Measurements from ENCODE around the gene SOHLH2.

The SOHLH2 gene

GRCh38 chr13:36163809-36164308, 50.5 kb downstream of the SOHLH2 start:
- Mint-ChIP-seq H3K4me1 (ENCODE audit: low read depth) (peaks cover 4% of the 10 kb centered on the region), H3K4me3 (no peak overlapping the region), H3K27ac (no peak overlapping the region), H3K9me3 (no peaks in the 10 kb centered on the region), H3K36me3 (ENCODE audit: low read depth) (no peaks in the 10 kb centered on the region), H3K27me3 (no peaks in the 10 kb centered on the region)
- intact Hi-C loops (cut with micrococcal nuclease) = no loop called here

- Mint-ChIP-seq H3K4me3 (no peak overlapping the region), H3K27ac (no peak overlapping the region)
- intact Hi-C loops (cut with micrococcal nuclease) = no loop called here
Measured at GRCh38 chr13:36163286-36163685, 51.1 kb downstream of the SOHLH2 start.

GRCh38 chr13:36160297-36160696, 54.1 kb downstream of the SOHLH2 start:
- H3K4me1 Mint-ChIP-seq (ENCODE audit: low read depth) = peaks cover 4% of the 10 kb centered on the region
- H3K4me3 Mint-ChIP-seq = no peak overlapping the region
- H3K27ac Mint-ChIP-seq = no peak overlapping the region
- peaks cover 2% of the 10 kb centered on the region for H3K27me3 Mint-ChIP-seq
- H3K36me3 Mint-ChIP-seq (ENCODE audit: low read depth) = no peaks in the 10 kb centered on the region
- H3K9me3 Mint-ChIP-seq = no peaks in the 10 kb centered on the region
- intact Hi-C loops (cut with micrococcal nuclease) = no loop called here

More at GRCh38 chr13:36163286-36163685, 51.1 kb downstream of the SOHLH2 start:
- no peaks in the 10 kb centered on the region for H3K9me3 Mint-ChIP-seq
- H3K4me1 Mint-ChIP-seq (ENCODE audit: low read depth) = peaks cover 4% of the 10 kb centered on the region
- H3K27me3 Mint-ChIP-seq = no peaks in the 10 kb centered on the region
- H3K36me3 Mint-ChIP-seq (ENCODE audit: low read depth) = no peaks in the 10 kb centered on the region

- Mint-ChIP-seq H3K9me3 (no peaks in the 10 kb centered on the region), H3K27ac (no peak overlapping the region), H3K36me3 (ENCODE audit: low read depth) (no peaks in the 10 kb centered on the region), H3K4me3 (no peak overlapping the region), H3K4me1 (ENCODE audit: low read depth) (peaks cover 4% of the 10 kb centered on the region), H3K27me3 (peaks cover 11% of the 10 kb centered on the region)
- intact Hi-C loops (cut with micrococcal nuclease) = no loop called here
Measured at GRCh38 chr13:36158611-36159010, 55.7 kb downstream of the SOHLH2 start.

- H3K4me1 Mint-ChIP-seq (ENCODE audit: low read depth) = peaks cover 4% of the 10 kb centered on the region
- no peak overlapping the region for H3K4me3 Mint-ChIP-seq
- H3K36me3 Mint-ChIP-seq (ENCODE audit: low read depth) = no peaks in the 10 kb centered on the region
- H3K27me3 Mint-ChIP-seq = peaks cover 11% of the 10 kb centered on the region
- H3K9me3 Mint-ChIP-seq = no peaks in the 10 kb centered on the region
- intact Hi-C loops (cut with micrococcal nuclease) = no loop called here
- no peak overlapping the region for H3K27ac Mint-ChIP-seq
Measured at GRCh38 chr13:36157480-36157879, 56.9 kb downstream of the SOHLH2 start.

GRCh38 chr13:36154567-36155291, 59.6 kb downstream of the SOHLH2 start:
- Mint-ChIP-seq H3K27me3 (peaks cover 11% of the 10 kb centered on the region), H3K9me3 (no peaks in the 10 kb centered on the region), H3K36me3 (ENCODE audit: low read depth) (no peaks in the 10 kb centered on the region), H3K4me3 (no peak overlapping the region), H3K27ac (no peak overlapping the region), H3K4me1 (ENCODE audit: low read depth) (no peaks in the 10 kb centered on the region)
- intact Hi-C loops (cut with micrococcal nuclease) = no loop called here

- Mint-ChIP-seq H3K27me3 (peaks cover 11% of the 10 kb centered on the region), H3K4me3 (no peak overlapping the region), H3K4me1 (ENCODE audit: low read depth) (no peaks in the 10 kb centered on the region), H3K9me3 (no peaks in the 10 kb centered on the region), H3K36me3 (ENCODE audit: low read depth) (no peaks in the 10 kb centered on the region), H3K27ac (no peak overlapping the region)
- intact Hi-C loops (cut with micrococcal nuclease) = no loop called here
Measured at GRCh38 chr13:36151591-36151990, 62.8 kb downstream of the SOHLH2 start.

- H3K4me1 Mint-ChIP-seq (ENCODE audit: low read depth) = no peaks in the 10 kb centered on the region
- no peak overlapping the region for H3K27ac Mint-ChIP-seq
- H3K27me3 Mint-ChIP-seq = no peaks in the 10 kb centered on the region
- no peak overlapping the region for H3K4me3 Mint-ChIP-seq
- H3K9me3 Mint-ChIP-seq = no peaks in the 10 kb centered on the region
- intact Hi-C loops (cut with micrococcal nuclease) = no loop called here
- no peaks in the 10 kb centered on the region for H3K36me3 Mint-ChIP-seq (ENCODE audit: low read depth)
Measured at GRCh38 chr13:36148446-36148845, 65.9 kb downstream of the SOHLH2 start.

- Mint-ChIP-seq H3K36me3 (ENCODE audit: low read depth) (no peaks in the 10 kb centered on the region), H3K27me3 (no peaks in the 10 kb centered on the region), H3K4me3 (no peak overlapping the region), H3K9me3 (no peaks in the 10 kb centered on the region), H3K4me1 (ENCODE audit: low read depth) (no peaks in the 10 kb centered on the region), H3K27ac (no peak overlapping the region)
- intact Hi-C loops (cut with micrococcal nuclease) = no loop called here
Measured at GRCh38 chr13:36147330-36147729, 67.0 kb downstream of the SOHLH2 start.

- no peaks in the 10 kb centered on the region for H3K9me3 Mint-ChIP-seq
- H3K4me1 Mint-ChIP-seq (ENCODE audit: low read depth) = no peaks in the 10 kb centered on the region
- intact Hi-C loops (cut with micrococcal nuclease) = no loop called here
- no peaks in the 10 kb centered on the region for H3K36me3 Mint-ChIP-seq (ENCODE audit: low read depth)
- H3K4me3 Mint-ChIP-seq = no peak overlapping the region
- H3K27ac Mint-ChIP-seq = no peak overlapping the region
- no peaks in the 10 kb centered on the region for H3K27me3 Mint-ChIP-seq
Measured at GRCh38 chr13:36146511-36147269, 67.7 kb downstream of the SOHLH2 start.

GRCh38 chr13:36143738-36144137, 70.6 kb downstream of the SOHLH2 start:
- intact Hi-C loops (cut with micrococcal nuclease) = no loop called here
- Mint-ChIP-seq H3K27me3 (no peaks in the 10 kb centered on the region), H3K9me3 (no peaks in the 10 kb centered on the region)

GRCh38 chr13:36142735-36143134, 71.6 kb downstream of the SOHLH2 start:
- no peaks in the 10 kb centered on the region for H3K27me3 Mint-ChIP-seq
- H3K9me3 Mint-ChIP-seq = no peaks in the 10 kb centered on the region
- H3K36me3 Mint-ChIP-seq (ENCODE audit: low read depth) = no peaks in the 10 kb centered on the region
- no peak overlapping the region for H3K4me3 Mint-ChIP-seq
- no peaks in the 10 kb centered on the region for H3K4me1 Mint-ChIP-seq (ENCODE audit: low read depth)
- intact Hi-C loops (cut with micrococcal nuclease) = no loop called here
- no peak overlapping the region for H3K27ac Mint-ChIP-seq

More at GRCh38 chr13:36143738-36144137, 70.6 kb downstream of the SOHLH2 start:
- H3K4me3 Mint-ChIP-seq = no peak overlapping the region
- no peak overlapping the region for H3K27ac Mint-ChIP-seq
- no peaks in the 10 kb centered on the region for H3K4me1 Mint-ChIP-seq (ENCODE audit: low read depth)
- H3K36me3 Mint-ChIP-seq (ENCODE audit: low read depth) = no peaks in the 10 kb centered on the region

GRCh38 chr13:36135876-36136275, 78.5 kb downstream of the SOHLH2 start:
- Mint-ChIP-seq H3K9me3 (no peaks in the 10 kb centered on the region), H3K4me1 (ENCODE audit: low read depth) (no peaks in the 10 kb centered on the region), H3K4me3 (no peak overlapping the region), H3K27me3 (peaks cover 18% of the 10 kb centered on the region), H3K36me3 (ENCODE audit: low read depth) (no peaks in the 10 kb centered on the region), H3K27ac (no peak overlapping the region)
- intact Hi-C loops (cut with micrococcal nuclease) = no loop called here

- Mint-ChIP-seq H3K27ac (no peak overlapping the region), H3K4me3 (no peak overlapping the region), H3K27me3 (peaks cover 29% of the 10 kb centered on the region), H3K36me3 (ENCODE audit: low read depth) (no peaks in the 10 kb centered on the region), H3K9me3 (no peaks in the 10 kb centered on the region), H3K4me1 (ENCODE audit: low read depth) (no peaks in the 10 kb centered on the region)
- intact Hi-C loops (cut with micrococcal nuclease) = no loop called here
Measured at GRCh38 chr13:36134632-36135031, 79.7 kb downstream of the SOHLH2 start.
